OCI-LY3 (cell line): ENCODE measurements around the gene CRNN.

Source experiments
- H2AFZ ChIP-seq: fragments of 200-600, 300-600 bp; shearing (Covaris generic); 2 replicates; pipeline ENCODE4 v1.6.0; 2014; ENCODE audit warnings: antibody characterized with exemption, low read depth, low read length
- H3K27ac ChIP-seq: fragments of 200-600, 300-600 bp; sonication (generic); 2 replicates; pipeline ENCODE4 v1.5.1; 2014; ENCODE audit warnings: mild to moderate bottlenecking, low read length, moderate library complexity, mixed read lengths
- H3K27me3 ChIP-seq: fragments of 200-600, 300-600 bp; sonication (generic); 2 replicates; pipeline ENCODE4 v1.6.1; 2014; ENCODE audit warnings: low read depth, low read length, mixed read lengths
- H3K36me3 ChIP-seq: fragments of 200-600, 300-600 bp; sonication (generic); replicated peaks from 2 replicates; pipeline ENCODE3; 2014; ENCODE audit warnings: low read depth, low read length, mixed read lengths
- H3K4me1 ChIP-seq: fragments of 300-600, 200-600 bp; sonication (generic); 2 replicates; pipeline ENCODE4 v1.6.1; 2014; ENCODE audit warnings: low read length, mixed read lengths
- H3K4me2 ChIP-seq: fragments of 200-600, 300-600 bp; sonication (generic); 2 replicates; pipeline ENCODE4 v1.6.1; 2014; ENCODE audit warnings: low read length, mixed read lengths
- H3K4me3 ChIP-seq: fragments of 300-600, 200-600 bp; sonication (generic); 2 replicates; pipeline ENCODE4 v1.5.1; 2014; ENCODE audit warnings: antibody characterized with exemption, mild to moderate bottlenecking, low read length, moderate library complexity
- H3K79me2 ChIP-seq: fragments of 300-600, 200-600 bp; shearing (Covaris generic); 2 replicates; pipeline ENCODE4 v1.6.1; 2014; ENCODE audit warnings: mild to moderate bottlenecking, low read length, mixed read lengths
- H3K9ac ChIP-seq: fragments of 300-600, 200-600 bp; shearing (Covaris generic); 2 replicates; pipeline ENCODE4 v1.6.0; 2014; ENCODE audit warnings: mild to moderate bottlenecking, low read length, moderate library complexity
- H3K9me3 ChIP-seq: fragments of 200-600, 300-600 bp; shearing (Covaris generic); 2 replicates; pipeline ENCODE4 v1.6.1; 2014; ENCODE audit warnings: low read length, mixed read lengths; ENCODE audit not compliant: insufficient read depth
- H4K20me1 ChIP-seq: fragments of 200-600, 300-600 bp; sonication (generic); 2 replicates; pipeline ENCODE4 v1.6.1; 2016; ENCODE audit warnings: low read length, mixed read lengths; ENCODE audit not compliant: insufficient read depth
- CTCF ChIP-seq: fragments of 200-600, 300-600 bp; sonication (generic); IDR thresholded peaks from 2 replicates; pipeline ENCODE4 v1.5.1; 2014; ENCODE audit warnings: antibody characterized with exemption, low read length, low read depth
- EZH2phosphoT487 ChIP-seq: fragments of 200-600 bp; shearing (Covaris generic); IDR thresholded peaks from 2 replicates; pipeline ENCODE4 v1.6.1; 2018; ENCODE audit warnings: antibody characterized with exemption, mixed run types, low read depth

Gene CRNN

DNA sequence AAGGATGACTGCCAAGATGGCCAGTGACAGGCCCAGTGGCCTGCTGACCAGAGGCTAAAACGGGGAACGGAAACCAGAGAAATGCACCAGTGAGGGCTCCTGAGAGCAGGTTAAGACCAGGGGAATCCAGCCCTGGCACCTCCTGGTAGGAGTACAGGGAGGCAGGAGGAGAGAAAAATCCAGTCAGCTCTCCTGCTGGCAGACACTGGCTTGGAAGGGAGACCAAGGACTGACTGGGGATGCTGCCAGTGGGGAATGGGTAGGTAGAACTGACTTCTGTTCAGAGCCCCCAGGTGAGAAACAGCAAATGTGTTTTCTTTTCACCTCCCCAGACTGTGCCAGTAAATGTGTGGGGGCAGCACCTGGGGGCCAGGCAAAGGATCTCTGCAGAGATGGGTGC is 27.7 kb upstream of the CRNN start:
- no peaks in the 10 kb centered on the region for H4K20me1 ChIP-seq
- no peaks in the 10 kb centered on the region for H3K36me3 ChIP-seq
- H3K79me2 ChIP-seq, result no peaks in the 10 kb centered on the region
- no peak for TF ChIP-seq EZH2phosphoT487
- no peak for TF ChIP-seq CTCF
- H3K27me3 ChIP-seq, result peaks cover 41% of the 10 kb centered on the region
- H3K4me3 ChIP-seq, result no peak overlapping the region
- no peak overlapping the region for H3K27ac ChIP-seq
- peaks cover 9% of the 10 kb centered on the region for H3K4me1 ChIP-seq
- no peaks in the 10 kb centered on the region for H3K9me3 ChIP-seq
- H2AFZ ChIP-seq, result no peak overlapping the region
- no peak overlapping the region for H3K4me2 ChIP-seq
- no peak overlapping the region for H3K9ac ChIP-seq

DNA sequence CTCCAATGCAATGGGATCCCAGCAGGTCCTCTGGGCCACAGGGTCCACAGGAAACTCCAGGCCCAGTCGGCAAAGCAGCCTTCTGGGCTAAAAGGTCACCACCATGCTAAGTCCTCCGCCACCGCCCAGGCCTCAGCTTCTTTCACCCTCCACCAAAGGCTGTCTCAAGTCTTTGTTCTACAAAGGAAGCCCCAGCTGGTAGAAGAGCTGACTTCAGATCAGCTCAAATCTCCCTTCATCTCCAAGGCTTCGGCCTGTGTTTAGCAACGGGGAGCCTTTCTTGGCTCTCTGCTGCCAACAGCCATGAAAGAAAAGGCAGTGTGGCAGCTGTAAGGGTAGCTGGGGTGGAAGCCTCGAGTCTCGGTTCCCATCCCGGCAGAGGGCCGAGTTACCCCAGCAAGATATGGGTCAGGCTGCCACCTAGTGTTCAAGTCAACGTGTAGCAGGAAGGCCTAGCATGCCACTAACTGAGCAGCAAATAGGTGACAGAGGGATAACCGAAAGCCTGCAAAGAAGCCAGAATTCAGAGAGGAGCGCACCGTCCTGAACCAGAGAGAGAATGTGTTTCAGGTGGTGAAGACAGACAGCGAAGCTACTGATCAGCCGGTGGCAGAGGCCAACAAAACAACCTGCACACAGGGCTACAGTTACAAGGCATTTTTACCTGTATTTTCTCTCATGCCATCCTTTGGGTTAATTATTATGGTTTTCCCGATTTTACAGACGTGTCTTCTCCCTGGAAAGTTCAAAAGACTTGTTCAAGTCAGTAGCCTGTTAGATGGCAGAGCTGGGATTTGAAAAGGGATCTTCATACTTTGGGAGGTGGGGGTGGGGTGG is 26.8 kb upstream of the CRNN start:
- Histone ChIP-seq H3K4me3 (no peak overlapping the region), H3K27ac (no peak overlapping the region), H3K79me2 (no peaks in the 10 kb centered on the region), H3K9ac (no peak overlapping the region), H3K4me2 (peak overlapping the region; percentile 61), H2AFZ (peak overlapping the region; percentile 89), H3K27me3 (peaks cover 43% of the 10 kb centered on the region), H3K36me3 (no peaks in the 10 kb centered on the region), H3K4me1 (peaks cover 9% of the 10 kb centered on the region), H3K9me3 (no peaks in the 10 kb centered on the region), H4K20me1 (no peaks in the 10 kb centered on the region)
- TF ChIP-seq EZH2phosphoT487, result no peak
- TF ChIP-seq CTCF, result peak; percentile 93

- Histone ChIP-seq H2AFZ (no peak overlapping the region), H3K4me2 (no peak overlapping the region), H3K27me3 (peaks cover 29% of the 10 kb centered on the region; the same call in 1 of the 2 replicates), H3K9me3 (no peaks in the 10 kb centered on the region), H3K4me3 (no peak overlapping the region), H4K20me1 (no peaks in the 10 kb centered on the region), H3K9ac (no peak overlapping the region), H3K36me3 (no peaks in the 10 kb centered on the region), H3K27ac (no peak overlapping the region), H3K4me1 (peaks cover 9% of the 10 kb centered on the region), H3K79me2 (no peaks in the 10 kb centered on the region)
- TF ChIP-seq CTCF, result no peak
- TF ChIP-seq EZH2phosphoT487, result no peak
Measured at GRCh38 chr1:152436593-152437496, 22.8 kb upstream of the CRNN start.

DNA sequence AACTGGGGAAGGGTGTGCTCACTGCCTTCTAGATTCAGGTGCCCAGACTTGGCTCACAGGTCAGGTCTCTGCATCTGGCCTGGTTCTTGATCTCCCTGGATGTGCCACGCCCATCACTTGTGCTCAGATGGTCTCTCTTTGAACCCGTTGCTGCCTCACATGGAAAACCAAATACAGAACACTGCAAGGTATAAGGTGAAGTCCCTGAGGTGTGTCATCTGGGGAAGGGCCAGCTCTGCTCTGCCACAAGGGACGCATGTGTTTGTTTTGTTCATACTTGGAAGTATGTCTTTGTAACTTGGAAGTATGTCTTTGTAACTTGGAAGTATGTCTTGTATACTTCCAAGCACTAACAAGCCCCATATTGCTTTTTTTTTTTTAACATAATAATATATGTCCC is 13.4 kb upstream of the CRNN start:
- H3K27me3 ChIP-seq, result 0 out of 2 replicates have a peak, but pooled peaks cover 2% of the 10 kb centered on the region
- no peaks in the 10 kb centered on the region for H3K9me3 ChIP-seq
- TF ChIP-seq CTCF (no peak), EZH2phosphoT487 (no peak)
- no peak overlapping the region for H2AFZ ChIP-seq
- H4K20me1 ChIP-seq, result no peaks in the 10 kb centered on the region
- H3K27ac ChIP-seq, result no peak overlapping the region
- H3K4me3 ChIP-seq, result no peak overlapping the region
- no peaks in the 10 kb centered on the region for H3K36me3 ChIP-seq
- no peaks in the 10 kb centered on the region for H3K79me2 ChIP-seq
- no peak overlapping the region for H3K9ac ChIP-seq
- H3K4me2 ChIP-seq, result no peak overlapping the region
- no peaks in the 10 kb centered on the region for H3K4me1 ChIP-seq
